B cell (primary cell): Measurements from ENCODE around the gene NUDT4B. TPM values are rescaled to one million over a fixed set of nuclear protein-coding genes. Genes with fewer than 3 reads are reported as not detected.
"Not testable (repeated sequence)": the region's sequence is repeated elsewhere in the genome, so short reads cannot be mapped to it uniquely, and the experiment has no call there.

Experiments used
- ATAC-seq: fragments of 200-7000 bp; cut with Tn5 transposase; one replicate; pipeline ENCODE4 v1.10.0; 2021; ENCODE audit warnings: low read depth, mild to moderate bottlenecking, moderate number of reproducible peaks, moderate library complexity
- CTCF ChIA-PET: fragments of 350-600 bp; sonication (Branson Sonifier 250); formaldehyde crosslinking; loops from one replicate; lab custom pipeline; 2021; ENCODE audit warnings: antibody characterized with exemption, inconsistent platforms; lab: Charles Lee
- POLR2A ChIA-PET: fragments of 350-600 bp; sonication (Branson Sonifier 250); formaldehyde crosslinking; loops from one replicate; lab custom pipeline; 2021; ENCODE audit warnings: antibody characterized with exemption; lab: Charles Lee
- DNase-seq: peaks from one replicate; pipeline ENCODE4 v3.0.0; 2013
- H2AFZ ChIP-seq: 2 replicates; pipeline ENCODE4 v1.6.1; 2012; ENCODE audit warnings: mild to moderate bottlenecking, low read depth, low read length; ENCODE audit not compliant: insufficient read depth, poor library complexity, severe bottlenecking
- H3K27ac ChIP-seq, 2 donors: 1 replicate in 1 of 2; 2 replicates in 1 of 2; pipeline ENCODE4 v1.5.1; 2012 to 2013; ENCODE audit warnings: low read length in 2 of 2, mild to moderate bottlenecking in 2 of 2, moderate library complexity in 1 of 2
- H3K27me3 ChIP-seq, 4 experiments: fragments of 200-600 bp in 1 of 4; sonication (generic) in 1 of 4; replicated peaks in 1 of 4; 1 replicate in 2 of 4; 2 replicates in 2 of 4; pipeline versions ENCODE4 v1.6.1 to v1.7.0; 2013 to 2016; ENCODE audit warnings: low read length in 3 of 4, mild to moderate bottlenecking in 2 of 4, mixed read lengths in 1 of 4, moderate library complexity in 1 of 4; ENCODE audit not compliant: insufficient read depth in 4 of 4, control insufficient read depth in 3 of 4; ENCODE audit errors: control extremely low read depth in 1 of 4
- H3K36me3 ChIP-seq, 2 experiments: replicated peaks in 1 of 2; 1 replicate in 1 of 2; 2 replicates in 1 of 2; pipeline versions ENCODE4 v1.6.1 to v1.7.1; 2013; ENCODE audit warnings: low read length in 1 of 2; ENCODE audit not compliant: insufficient read depth in 2 of 2, control insufficient read depth in 1 of 2; ENCODE audit errors: control extremely low read depth in 1 of 2, extremely low read depth in 1 of 2
- H3K4me1 ChIP-seq, 2 donors: fragments of 200-600 bp in 1 of 2; sonication (generic) in 1 of 2; 1 replicate in 1 of 2; 2 replicates in 1 of 2; pipeline versions ENCODE4 v1.5.1 to v1.6.1; 2013 to 2017; ENCODE audit warnings: low read length in 2 of 2; ENCODE audit not compliant: control insufficient read depth in 2 of 2, insufficient read depth in 2 of 2
- H3K4me2 ChIP-seq: replicated peaks from 2 replicates; pipeline ENCODE3; 2012; ENCODE audit warnings: mild to moderate bottlenecking, low read depth, low read length; ENCODE audit not compliant: poor library complexity, severe bottlenecking
- H3K4me3 ChIP-seq, 5 experiments: fragments of 200-600 bp in 1 of 5; sonication (generic) in 1 of 5; 1 replicate in 3 of 5; 2 replicates in 2 of 5; pipeline versions ENCODE4 v1.5.1 to v1.7.0; 2011 to 2016; ENCODE audit warnings: low read length in 4 of 5, mild to moderate bottlenecking in 4 of 5, low read depth in 2 of 5, control low read depth in 1 of 5, moderate library complexity in 1 of 5; ENCODE audit not compliant: insufficient read depth in 1 of 5; ENCODE audit errors: control extremely low read depth in 1 of 5, extremely low read depth in 1 of 5
- H3K79me2 ChIP-seq: fragments of 200-600 bp; sonication (generic); one replicate; pipeline ENCODE4 v1.6.0; 2016; ENCODE audit warnings: low read length; ENCODE audit not compliant: control insufficient read depth, insufficient read depth
- H3K9ac ChIP-seq: fragments of 200-600 bp; sonication (generic); 2 replicates; pipeline ENCODE4 v1.6.1; 2017; ENCODE audit warnings: mild to moderate bottlenecking, low read length, moderate library complexity
- H3K9me3 ChIP-seq, 3 donors: one replicate each; pipeline versions ENCODE4 v1.6.1 to v1.7.1; 2013; ENCODE audit warnings: low read length in 2 of 3; ENCODE audit not compliant: control insufficient read depth in 2 of 3, insufficient read depth in 1 of 3; ENCODE audit errors: control extremely low read depth in 1 of 3
- H4K20me1 ChIP-seq: 2 replicates; pipeline ENCODE4 v1.6.0; 2012; ENCODE audit warnings: mild to moderate bottlenecking, low read length; ENCODE audit not compliant: insufficient read depth, control insufficient read depth, poor library complexity, severe bottlenecking
- H3K27ac Mint-ChIP-seq: one replicate; pipeline ENCODE4 v1.8.0; 2021; ENCODE audit warnings: mixed read lengths
- H3K27me3 Mint-ChIP-seq: one replicate; pipeline ENCODE4 v1.8.0; 2021; ENCODE audit warnings: mixed read lengths
- H3K4me1 Mint-ChIP-seq: one replicate; pipeline ENCODE4 v1.8.0; 2021; ENCODE audit warnings: mixed read lengths
- H3K4me3 Mint-ChIP-seq: one replicate; pipeline ENCODE4 v1.8.0; 2021; ENCODE audit warnings: mixed read lengths
- H3K9me3 Mint-ChIP-seq: one replicate; pipeline ENCODE4 v1.8.0; 2022; ENCODE audit warnings: mixed read lengths; ENCODE audit not compliant: insufficient read depth
- WGBS: methylation state at CpG from one replicate; pipeline ENCODE4 v1.1.5; 2013; ENCODE audit warnings: missing lambda C conversion rate; ENCODE audit not compliant: insufficient coverage; 5-methylcytosine and 5-hydroxymethylcytosine counted together
- intact Hi-C: fragments of 100-400 bp; cut with micrococcal nuclease; formaldehyde crosslinking; loops from one replicate; pipeline ENCODE4 v1.10.0; 2022
- polyA minus RNA-seq: library from RNA; depleted of rRNA, polyadenylated mRNA; stranded (reverse); fragments of >200 nt; gene quantifications from 2 replicates; pipeline ENCODE4 v1.2.3, GENCODE V29; 2012
- polyA plus RNA-seq: library from polyadenylated mRNA; depleted of rRNA; stranded (reverse); fragments of >200 nt; gene quantifications from 2 replicates; pipeline ENCODE4 v1.2.3, GENCODE V29; 2012
- total RNA-seq, 2 donors: library from RNA; stranded (reverse); fragments of 120-200 nt in 1 of 2; gene quantifications; 1 replicate in 1 of 2; 2 replicates in 1 of 2; pipeline versions ENCODE4 v1.2.3 to v1.2.4, GENCODE V29; 2013 to 2022

Gene NUDT4B
- total RNA-seq (2.4 and 2.6 TPM in 2 replicates), polyA plus RNA-seq (7.8 and 10.7 TPM in 2 replicates), polyA minus RNA-seq (6.5 and 11.1 TPM in 2 replicates)
- total RNA-seq (2013), result 1.6 TPM

DNA sequence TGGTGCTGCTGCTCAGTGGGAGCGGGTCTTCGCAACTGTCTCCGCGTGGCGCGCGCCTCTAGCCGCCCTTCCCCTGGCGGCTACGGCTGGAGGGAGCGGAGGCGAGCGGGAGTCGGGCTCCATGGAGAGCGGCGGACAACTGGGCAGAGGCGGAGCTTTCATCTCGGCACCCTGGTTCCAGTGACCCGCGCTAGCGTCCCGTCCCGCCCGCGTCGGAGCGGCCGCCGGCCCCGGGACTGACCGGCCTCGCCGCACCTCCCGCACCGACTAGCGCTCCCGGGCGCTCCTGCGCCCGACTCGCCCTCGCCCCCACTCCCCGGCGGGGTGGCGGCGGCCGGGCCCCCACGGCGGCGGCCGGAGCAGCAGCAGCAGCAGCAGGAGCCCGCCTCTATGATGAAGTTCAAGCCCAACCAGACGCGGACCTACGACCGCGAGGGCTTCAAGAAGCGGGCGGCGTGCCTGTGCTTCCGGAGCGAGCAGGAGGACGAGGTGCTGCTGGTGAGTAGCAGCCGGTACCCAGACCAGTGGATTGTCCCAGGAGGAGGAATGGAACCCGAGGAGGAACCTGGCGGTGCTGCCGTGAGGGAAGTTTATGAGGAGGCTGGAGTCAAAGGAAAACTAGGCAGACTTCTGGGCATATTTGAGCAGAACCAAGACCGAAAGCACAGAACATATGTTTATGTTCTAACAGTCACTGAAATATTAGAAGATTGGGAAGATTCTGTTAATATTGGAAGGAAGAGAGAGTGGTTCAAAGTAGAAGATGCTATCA lies at the start of gene NUDT4B:
Gene NUDT4B, plus strand, starts transcription at position 212 of the 772 bp plus-strand sequence. Its CDS starts 179 bp downstream, at position 391.
- POLR2A ChIA-PET, H3K9me3 ChIP-seq, H3K27me3 ChIP-seq, H2AFZ ChIP-seq, H3K4me1 Mint-ChIP-seq, H3K4me1 ChIP-seq, DNase-seq, H3K9ac ChIP-seq, H3K4me3 Mint-ChIP-seq, H3K27ac ChIP-seq, H3K79me2 ChIP-seq, H3K4me2 ChIP-seq, H4K20me1 ChIP-seq, H3K4me3 ChIP-seq, CTCF ChIA-PET, intact Hi-C loops, H3K9me3 Mint-ChIP-seq, H3K27ac Mint-ChIP-seq, H3K27me3 Mint-ChIP-seq, H3K36me3 ChIP-seq: not testable (repeated sequence)
- no CpG with 5 or more reads among the region's 68 CpGs for WGBS
- peak; percentile 66 for ATAC-seq

DNA sequence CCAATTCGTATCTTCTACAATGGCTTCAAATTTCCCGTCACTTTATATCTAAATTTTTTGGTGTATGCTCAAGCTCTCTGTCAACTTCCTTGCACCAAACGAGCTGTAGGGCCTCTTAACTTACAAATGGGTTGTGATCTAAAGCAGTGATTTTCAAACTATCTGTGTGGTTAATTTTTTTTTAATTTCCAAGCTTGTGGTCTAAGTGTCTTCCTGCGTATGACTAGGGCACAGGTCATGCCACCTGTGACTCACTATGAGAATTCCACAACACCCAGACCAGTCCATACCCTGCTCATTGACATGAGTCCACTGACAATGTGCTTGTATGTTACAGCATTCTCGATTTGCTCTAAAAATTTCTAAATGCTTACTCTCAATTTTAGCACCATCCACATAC lies 49.2 kb upstream of the NUDT4B start:
- CTCF ChIA-PET, H3K4me3 ChIP-seq, H3K36me3 ChIP-seq, POLR2A ChIA-PET, H3K4me2 ChIP-seq, H3K4me1 Mint-ChIP-seq, H3K27ac ChIP-seq, H3K27me3 Mint-ChIP-seq, H3K9me3 Mint-ChIP-seq, H3K79me2 ChIP-seq, H3K4me3 Mint-ChIP-seq, H3K9me3 ChIP-seq, H3K9ac ChIP-seq, H3K4me1 ChIP-seq, H3K27ac Mint-ChIP-seq, intact Hi-C loops, H4K20me1 ChIP-seq, DNase-seq, H2AFZ ChIP-seq, H3K27me3 ChIP-seq: not testable (repeated sequence)
- peak; percentile 81 for ATAC-seq
- no CpG with 5 or more reads among the region's 5 CpGs for WGBS

DNA sequence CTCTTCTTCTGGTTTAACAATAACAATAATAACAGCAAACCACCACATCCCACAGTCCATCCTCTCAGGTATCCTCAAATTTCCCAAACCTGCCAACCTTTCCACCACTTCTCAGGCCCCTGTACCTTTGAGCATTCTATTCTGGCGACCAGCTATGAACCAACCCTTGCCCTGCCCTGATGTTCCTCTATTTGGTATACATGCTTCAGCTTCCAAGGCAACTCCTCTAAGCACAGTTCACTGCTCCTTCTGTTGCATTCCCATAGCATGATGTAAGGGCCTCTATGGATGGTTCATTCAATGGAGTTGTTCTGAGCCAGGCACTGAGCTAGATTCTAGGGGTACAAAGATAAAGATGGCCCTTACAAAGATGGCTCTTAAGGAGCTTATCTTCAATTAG lies 46.3 kb upstream of the NUDT4B start:
- H3K4me1 Mint-ChIP-seq, H3K9me3 ChIP-seq, H3K4me2 ChIP-seq, POLR2A ChIA-PET, H3K27ac Mint-ChIP-seq, H3K4me3 ChIP-seq, intact Hi-C loops, H3K27me3 Mint-ChIP-seq, H4K20me1 ChIP-seq, CTCF ChIA-PET, H3K9me3 Mint-ChIP-seq, DNase-seq, H3K27me3 ChIP-seq, H3K27ac ChIP-seq, H3K36me3 ChIP-seq, H3K4me1 ChIP-seq, H3K9ac ChIP-seq, H3K79me2 ChIP-seq, ATAC-seq, H2AFZ ChIP-seq, H3K4me3 Mint-ChIP-seq: not testable (repeated sequence)
- WGBS, result no CpG with 5 or more reads among the region's 1 CpG

DNA sequence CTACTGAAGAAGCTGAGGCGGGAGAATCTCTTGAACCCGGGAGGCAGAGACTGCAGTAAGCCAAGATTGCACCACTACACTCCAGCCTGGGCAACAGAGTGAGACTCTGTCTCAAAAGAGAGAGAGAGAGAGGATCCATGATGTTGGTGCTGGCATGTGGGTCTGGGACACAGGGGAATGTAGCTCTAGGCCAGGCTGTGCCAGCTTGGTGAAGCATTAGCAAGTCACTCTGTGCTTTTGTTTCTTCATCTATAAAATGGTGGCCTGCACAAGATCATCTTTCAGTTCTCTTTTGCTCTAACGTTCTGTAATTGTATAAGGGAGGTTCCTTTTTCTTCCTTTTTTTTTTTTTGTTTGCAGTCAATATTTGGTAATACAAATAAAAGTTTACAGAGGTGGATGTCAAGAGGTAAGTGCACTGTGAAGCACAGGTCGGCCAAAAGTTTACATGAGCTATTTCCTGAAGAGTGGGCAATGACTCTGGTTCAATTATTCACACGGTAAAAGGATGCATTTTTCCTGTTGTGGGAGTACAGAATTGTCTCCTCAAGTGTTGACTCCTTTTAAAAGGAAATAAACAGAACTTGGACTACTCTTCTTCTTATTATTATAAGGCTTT lies 44.5 kb upstream of the NUDT4B start:
- intact Hi-C loops, H3K4me3 ChIP-seq, H3K27ac Mint-ChIP-seq, H3K9me3 Mint-ChIP-seq, H3K27me3 Mint-ChIP-seq, DNase-seq, H3K4me1 Mint-ChIP-seq, POLR2A ChIA-PET, CTCF ChIA-PET, H2AFZ ChIP-seq, H3K4me1 ChIP-seq, H3K4me2 ChIP-seq, H3K27ac ChIP-seq, H3K9me3 ChIP-seq, H3K9ac ChIP-seq, H3K36me3 ChIP-seq, H3K79me2 ChIP-seq, H4K20me1 ChIP-seq, ATAC-seq, H3K4me3 Mint-ChIP-seq, H3K27me3 ChIP-seq: not testable (repeated sequence)
- no CpG with 5 or more reads among the region's 5 CpGs for WGBS
